Breast epithelium (tissue), 4 donors: ENCODE measurements around the gene SPINDOC. TPM values are rescaled to one million over a fixed set of nuclear protein-coding genes. Genes with fewer than 3 reads are reported as not detected.
A peak's percentile ranks its signal among the peaks of the same experiment; 100 is the strongest.

ENCODE experiments used
- DNase-seq, 2 donors: peaks; one replicate each; pipeline ENCODE4 v3.0.0-alpha.2; 2019; ENCODE audit warnings: low spot score in 2 of 2
- H3K27ac ChIP-seq, 2 donors: fragments of 200-600 bp; sonication (generic) in 1 of 2; one replicate each; pipeline ENCODE4 v1.5.1; 2016 to 2019; ENCODE audit warnings: mild to moderate bottlenecking in 1 of 2
- H3K27me3 ChIP-seq, 2 donors: fragments of 200-600 bp; sonication (generic) in 1 of 2; one replicate each; pipeline versions ENCODE4 v1.5.1 to v1.6.0; 2017 to 2019; ENCODE audit warnings: control low read depth in 1 of 2, mild to moderate bottlenecking in 1 of 2
- H3K36me3 ChIP-seq: fragments of 200-600 bp; one replicate; pipeline ENCODE4 v1.5.1; 2019
- H3K4me1 ChIP-seq, 2 donors: fragments of 200-600 bp; sonication (generic); one replicate each; pipeline ENCODE4 v1.5.1; 2016 to 2019; ENCODE audit warnings: control low read depth in 1 of 2
- H3K4me3 ChIP-seq, 3 donors: fragments of 200-600 bp; sonication (generic); 1 replicate in 2 of 3; 2 replicates in 1 of 3; pipeline ENCODE4 v1.5.1; 2016 to 2019; ENCODE audit warnings: mild to moderate bottlenecking in 3 of 3, moderate library complexity in 2 of 3
- H3K9me3 ChIP-seq, 2 donors: fragments of 200-600 bp; sonication (generic) in 1 of 2; one replicate each; pipeline ENCODE4 v1.5.1; 2016 to 2019; ENCODE audit warnings: control low read depth in 1 of 2
- POLR2A ChIP-seq: fragments of 450-650 bp; IDR thresholded peaks from one replicate; pipeline ENCODE4 v1.6.1; 2016; ENCODE audit warnings: antibody characterized with exemption, mild to moderate bottlenecking, moderate library complexity
- POLR2AphosphoS5 ChIP-seq, 3 donors: sonication (generic); formaldehyde crosslinking; IDR thresholded peaks; one replicate each; pipeline ENCODE4 v1.6.1; 2017; ENCODE audit warnings: antibody characterized with exemption in 3 of 3
- intact Hi-C: fragments of 100-400 bp; cut with DNase I; formaldehyde crosslinking; loops from one replicate; pipeline ENCODE4 v1.15.1; 2023; ENCODE audit warnings: low total_unique reads
- total RNA-seq, 3 donors: library from RNA; depleted of rRNA; stranded (reverse); fragments of >200 nt; gene quantifications; one replicate each; pipeline ENCODE4 v1.1.0, GENCODE V29; 2016
- TF ChIP-seq, protein P1 (sequence below), 3 donors: fragments of 450-650 bp; IDR thresholded peaks; one replicate each; pipeline ENCODE4 v1.5.1; 2016 to 2017; ENCODE audit warnings: antibody characterized with exemption in 3 of 3, mild to moderate bottlenecking in 3 of 3, moderate library complexity in 3 of 3

Gene SPINDOC
- total RNA-seq, 3 donors from 2014 or later, result 4.8 to 13.8 (median 12.1) TPM

DNA sequence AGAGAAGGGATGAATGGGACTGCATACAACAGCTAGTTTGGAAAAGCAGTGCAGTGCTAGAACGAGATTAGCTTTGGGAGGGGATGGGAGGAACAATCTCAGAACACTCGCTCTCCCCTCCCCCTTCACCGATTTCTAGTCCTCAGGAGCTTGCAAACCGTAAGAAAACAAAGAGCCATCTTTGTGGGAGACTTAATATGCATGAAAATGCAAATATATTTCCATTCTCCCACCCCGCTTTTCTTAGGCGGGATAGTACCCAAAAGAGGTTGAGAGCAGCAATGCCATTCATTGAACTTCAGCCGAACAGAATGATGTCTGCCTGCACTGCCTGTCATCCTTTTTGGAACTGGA lies 1.1 kb downstream of the SPINDOC start:
- intact Hi-C loops, result no loop called here
- Histone ChIP-seq H3K27ac (peak overlapping the region; percentile 71 to 87), H3K27me3 (no peaks in the 10 kb centered on the region), H3K4me3 (peak overlapping the region; percentile 61 to 98 (median 89)), H3K4me1 (peaks cover 0 to 6% of the 10 kb centered on the region in 2 donors), H3K9me3 (no peaks in the 10 kb centered on the region), H3K36me3 (no peaks in the 10 kb centered on the region)
- DNase-seq, result no peak
- TF ChIP-seq POLR2AphosphoS5 (IDR thresholded peaks at IDR 0.05), result no peak

DNA sequence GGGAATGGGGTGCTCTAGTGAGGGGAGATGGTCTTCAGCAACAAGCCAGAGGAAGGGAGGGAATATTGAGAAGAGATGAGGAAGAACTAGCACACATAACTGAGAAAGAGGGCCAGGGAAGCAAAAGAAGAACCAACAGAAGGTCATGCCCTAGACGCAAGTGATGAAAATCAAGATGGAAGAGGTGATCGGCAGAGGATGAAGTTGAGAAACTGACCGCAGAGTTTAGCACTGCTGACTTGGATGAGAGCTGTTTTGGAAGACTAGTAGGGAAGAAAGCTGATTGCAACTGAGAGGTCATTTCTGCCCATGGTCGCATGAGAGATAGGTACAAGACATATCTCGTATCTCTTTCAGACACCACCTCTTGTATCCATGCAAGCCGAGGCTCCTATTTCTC lies 2.9 kb downstream of the SPINDOC start:
- no peak for DNase-seq
- TF ChIP-seq POLR2A (no peak), POLR2AphosphoS5 (IDR thresholded peaks at IDR 0.05) (no peak)
- TF ChIP-seq, protein P1, sequence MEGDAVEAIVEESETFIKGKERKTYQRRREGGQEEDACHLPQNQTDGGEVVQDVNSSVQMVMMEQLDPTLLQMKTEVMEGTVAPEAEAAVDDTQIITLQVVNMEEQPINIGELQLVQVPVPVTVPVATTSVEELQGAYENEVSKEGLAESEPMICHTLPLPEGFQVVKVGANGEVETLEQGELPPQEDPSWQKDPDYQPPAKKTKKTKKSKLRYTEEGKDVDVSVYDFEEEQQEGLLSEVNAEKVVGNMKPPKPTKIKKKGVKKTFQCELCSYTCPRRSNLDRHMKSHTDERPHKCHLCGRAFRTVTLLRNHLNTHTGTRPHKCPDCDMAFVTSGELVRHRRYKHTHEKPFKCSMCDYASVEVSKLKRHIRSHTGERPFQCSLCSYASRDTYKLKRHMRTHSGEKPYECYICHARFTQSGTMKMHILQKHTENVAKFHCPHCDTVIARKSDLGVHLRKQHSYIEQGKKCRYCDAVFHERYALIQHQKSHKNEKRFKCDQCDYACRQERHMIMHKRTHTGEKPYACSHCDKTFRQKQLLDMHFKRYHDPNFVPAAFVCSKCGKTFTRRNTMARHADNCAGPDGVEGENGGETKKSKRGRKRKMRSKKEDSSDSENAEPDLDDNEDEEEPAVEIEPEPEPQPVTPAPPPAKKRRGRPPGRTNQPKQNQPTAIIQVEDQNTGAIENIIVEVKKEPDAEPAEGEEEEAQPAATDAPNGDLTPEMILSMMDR (IDR thresholded peaks at IDR 0.05), result no peak
- Histone ChIP-seq H3K4me1 (peaks cover 0 to 6% of the 10 kb centered on the region in 2 donors), H3K27me3 (no peaks in the 10 kb centered on the region), H3K9me3 (no peaks in the 10 kb centered on the region), H3K36me3 (no peaks in the 10 kb centered on the region), H3K4me3 (no peak overlapping the region), H3K27ac (no peak overlapping the region)
- intact Hi-C loops, result no loop called here

DNA sequence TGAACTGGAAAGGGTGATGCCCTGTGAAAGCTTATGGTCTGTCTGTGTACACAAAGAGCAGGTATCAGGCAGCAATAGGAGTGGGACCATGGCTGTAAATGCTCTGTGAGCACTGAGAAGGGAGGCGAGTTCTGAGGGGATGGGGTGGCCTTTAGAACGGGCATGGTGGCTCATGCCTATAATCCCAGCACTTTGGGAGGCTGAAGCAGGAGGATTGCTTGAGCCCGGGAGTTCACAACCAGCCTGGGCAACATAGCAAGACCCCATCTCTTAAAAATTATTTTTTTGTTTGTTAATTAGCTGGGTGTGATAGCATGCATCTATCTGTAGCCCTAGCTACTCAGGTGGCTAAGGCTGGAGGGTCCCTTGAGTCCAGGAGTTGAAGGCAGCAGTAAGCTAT lies 3.5 kb downstream of the SPINDOC start:
- TF ChIP-seq POLR2A, result no peak
- TF ChIP-seq, protein P1 (IDR thresholded peaks at IDR 0.05), result no peak
- TF ChIP-seq POLR2AphosphoS5 (IDR thresholded peaks at IDR 0.05), result no peak
- intact Hi-C loops, result no loop called here
- no peak for DNase-seq

DNA sequence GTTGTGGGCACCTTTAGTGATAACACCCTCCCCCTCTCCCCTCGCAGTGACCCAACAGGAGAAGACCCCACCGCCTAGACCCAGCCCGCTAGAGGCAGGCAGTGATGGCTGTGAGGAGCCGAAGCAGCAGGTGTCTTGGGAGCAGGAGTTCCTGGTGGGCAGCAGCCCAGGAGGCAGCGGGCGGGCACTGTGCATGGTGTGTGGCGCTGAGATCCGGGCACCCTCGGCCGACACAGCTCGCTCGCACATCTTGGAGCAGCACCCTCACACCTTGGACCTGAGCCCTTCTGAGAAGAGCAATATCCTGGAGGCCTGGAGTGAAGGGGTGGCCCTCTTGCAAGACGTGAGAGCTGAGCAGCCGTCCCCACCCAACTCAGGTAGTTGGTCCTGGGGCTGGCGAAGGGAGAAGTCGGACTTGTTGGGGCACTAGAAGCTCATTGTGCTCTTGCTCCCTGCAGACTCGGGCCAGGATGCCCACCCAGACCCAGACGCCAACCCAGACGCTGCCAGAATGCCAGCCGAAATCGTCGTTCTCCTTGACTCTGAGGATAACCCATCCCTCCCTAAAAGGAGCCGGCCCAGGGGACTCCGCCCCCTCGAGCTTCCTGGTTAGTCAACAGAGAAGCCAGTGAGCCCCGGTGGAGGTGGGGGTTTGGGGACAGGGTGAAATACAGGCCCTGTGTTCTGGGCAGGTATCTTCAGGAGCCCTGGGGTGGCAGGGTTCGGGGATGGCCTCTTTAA lies 4.7 kb downstream of the SPINDOC start:
- no peaks in the 10 kb centered on the region for H3K9me3 ChIP-seq
- H3K27me3 ChIP-seq, result no peaks in the 10 kb centered on the region
- no peak overlapping the region for H3K4me3 ChIP-seq
- H3K4me1 ChIP-seq, result peaks cover 0 to 6% of the 10 kb centered on the region in 2 donors
- no peaks in the 10 kb centered on the region for H3K36me3 ChIP-seq
- H3K27ac ChIP-seq, result no peak overlapping the region
- TF ChIP-seq POLR2AphosphoS5 (IDR thresholded peaks at IDR 0.05) (no peak), POLR2A (no peak)
- TF ChIP-seq, protein P1 (IDR thresholded peaks at IDR 0.05), result no peak
- no peak for DNase-seq
- intact Hi-C loops, result no loop called here

More for the DNA sequence above, 3.5 kb downstream of the SPINDOC start:
- Histone ChIP-seq H3K4me3 (no peak overlapping the region), H3K9me3 (no peaks in the 10 kb centered on the region), H3K4me1 (peaks cover 0 to 6% of the 10 kb centered on the region in 2 donors), H3K27ac (no peak overlapping the region), H3K36me3 (no peaks in the 10 kb centered on the region), H3K27me3 (no peaks in the 10 kb centered on the region)

DNA sequence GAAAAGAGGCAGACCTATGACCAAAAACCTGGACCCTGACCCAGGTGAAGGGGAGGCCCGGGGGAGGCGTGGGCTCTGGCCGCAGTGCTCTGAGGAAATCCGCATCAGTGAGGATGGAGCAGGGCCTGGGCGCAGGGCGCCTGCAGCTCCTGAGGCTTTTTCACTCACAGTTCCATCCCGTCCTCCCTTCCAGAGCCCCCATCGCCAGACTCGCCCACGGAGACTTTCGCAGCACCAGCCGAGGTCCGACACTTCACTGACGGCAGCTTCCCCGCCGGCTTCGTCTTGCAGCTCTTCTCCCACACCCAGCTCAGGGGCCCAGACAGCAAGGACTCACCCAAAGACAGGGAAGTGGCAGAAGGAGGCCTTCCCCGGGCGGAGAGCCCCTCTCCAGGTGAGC lies 5.4 kb downstream of the SPINDOC start:
- Histone ChIP-seq H3K36me3 (no peaks in the 10 kb centered on the region), H3K9me3 (no peaks in the 10 kb centered on the region), H3K27me3 (no peaks in the 10 kb centered on the region), H3K4me3 (no peak overlapping the region), H3K4me1 (peaks cover 0 to 6% of the 10 kb centered on the region in 2 donors), H3K27ac (no peak overlapping the region)
- DNase-seq, result no peak
- intact Hi-C loops, result no loop called here
- TF ChIP-seq, protein P1 (IDR thresholded peaks at IDR 0.05), result no peak
- TF ChIP-seq POLR2A (no peak), POLR2AphosphoS5 (IDR thresholded peaks at IDR 0.05) (no peak)
